HG03066 (cell line): ENCODE results near the gene ITIH5.
"Not testable (repeated sequence)": the region's sequence is repeated elsewhere in the genome, so short reads cannot be mapped to it uniquely, and the experiment has no call there.

Experiments
- ATAC-seq: cut with Tn5 transposase; IDR thresholded peaks from one replicate; pipeline ENCODE4 v1.9.1; 2021; ENCODE audit warnings: low read depth; ENCODE audit not compliant: unreplicated experiment

Gene ITIH5

GRCh38 chr10:7666253-7667023 is at the start of gene ITIH5:
Gene ITIH5 (minus strand): TSS chr10:7666966. CDS start chr10:7666892, 74 bp downstream.
- no peak for ATAC-seq

GRCh38 chr10:7715515-7715914 is 48.7 kb upstream of the ITIH5 start:
- no peak for ATAC-seq

- ATAC-seq: not testable (repeated sequence)
Measured at GRCh38 chr10:7711075-7711474, 44.3 kb upstream of the ITIH5 start.

GRCh38 chr10:7710446-7710845 is 43.7 kb upstream of the ITIH5 start:
- ATAC-seq: no peak

- no peak for ATAC-seq
Measured at GRCh38 chr10:7708832-7709231, 42.1 kb upstream of the ITIH5 start.

- no peak for ATAC-seq
Measured at GRCh38 chr10:7707858-7708622, 41.3 kb upstream of the ITIH5 start.

GRCh38 chr10:7707102-7707501 is 40.3 kb upstream of the ITIH5 start:
- ATAC-seq: no peak

GRCh38 chr10:7706534-7707073 is 39.8 kb upstream of the ITIH5 start:
- ATAC-seq: no peak

- ATAC-seq: no peak
Measured at GRCh38 chr10:7705341-7705740, 38.6 kb upstream of the ITIH5 start.

- ATAC-seq: no peak
Measured at GRCh38 chr10:7704071-7705016, 37.6 kb upstream of the ITIH5 start.

GRCh38 chr10:7703140-7703539 is 36.4 kb upstream of the ITIH5 start, which contains the start of gene ITIH2:
Gene ITIH2 (plus strand): TSS chr10:7703316. CDS start chr10:7703435, 119 bp downstream.
- no peak for ATAC-seq

- ATAC-seq: no peak
Measured at GRCh38 chr10:7702288-7702812, 35.6 kb upstream of the ITIH5 start.

GRCh38 chr10:7701158-7701742 is 34.5 kb upstream of the ITIH5 start:
- no peak for ATAC-seq

- ATAC-seq: no peak
Measured at GRCh38 chr10:7700577-7701125, 33.9 kb upstream of the ITIH5 start.

GRCh38 chr10:7697426-7697825 is 30.7 kb upstream of the ITIH5 start:
- ATAC-seq: no peak

- ATAC-seq: no peak
Measured at GRCh38 chr10:7696545-7696944, 29.8 kb upstream of the ITIH5 start.

GRCh38 chr10:7693194-7693593 is 26.4 kb upstream of the ITIH5 start:
- not testable (repeated sequence) for ATAC-seq

GRCh38 chr10:7692368-7692767 is 25.6 kb upstream of the ITIH5 start:
- not testable (repeated sequence) for ATAC-seq

GRCh38 chr10:7690885-7691597 is 24.3 kb upstream of the ITIH5 start:
- ATAC-seq: not testable (repeated sequence)
